GM23248 (cell line): ENCODE measurements around the gene C5orf63.

ENCODE experiments used
- EZH2 ChIP-seq: fragments of 200-600 bp; sonication (generic); IDR thresholded peaks from 2 replicates; pipeline ENCODE4 v1.6.1; 2018; ENCODE audit warnings: antibody characterized with exemption, mild to moderate bottlenecking; ENCODE audit not compliant: insufficient read depth, poor library complexity, severe bottlenecking
- EZH2phosphoT487 ChIP-seq: fragments of 200-600 bp; sonication (generic); IDR thresholded peaks from 2 replicates; pipeline ENCODE4 v1.6.1; 2018; ENCODE audit warnings: antibody characterized with exemption, moderate library complexity, mild to moderate bottlenecking, low read depth; ENCODE audit not compliant: insufficient read depth

DNA sequence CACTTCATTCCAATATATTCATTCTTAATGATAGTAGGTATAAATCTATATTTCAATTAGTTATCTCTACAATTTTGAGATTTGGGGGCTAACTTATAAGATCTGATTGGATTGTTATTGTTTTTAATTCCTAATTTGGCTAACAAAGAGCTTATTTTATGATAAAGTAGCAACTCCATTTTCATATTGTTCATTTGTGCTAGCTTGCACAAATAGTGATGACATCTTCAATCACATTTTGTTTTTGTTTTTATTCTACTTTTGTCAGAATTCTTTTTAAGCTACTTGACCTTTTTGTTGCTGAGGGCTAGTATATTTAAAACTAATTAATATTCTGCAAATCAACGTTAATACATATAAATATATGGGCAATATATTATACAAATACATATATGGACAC is 65.8 kb downstream of the C5orf63 start:
- no peak for TF ChIP-seq EZH2
- TF ChIP-seq EZH2phosphoT487, result no peak
